SK-N-SH (cell line): ENCODE measurements around the gene KISS1R. TPM values are rescaled to one million over a fixed set of nuclear protein-coding genes. Genes with fewer than 3 reads are reported as not detected.

Experiments
- CTCF ChIA-PET: fragments of 300-600, 350-600 bp; formaldehyde crosslinking; extraction: SDS; loops from one replicate; lab custom pipeline; 2021; lab: Yijun Ruan, JAX
- POLR2A ChIA-PET: fragments of 350-600 bp; sonication (Branson Sonifier 250); formaldehyde crosslinking; extraction: SDS; loops from one replicate; lab custom pipeline; 2020; ENCODE audit warnings: antibody characterized with exemption, inconsistent platforms; lab: Yijun Ruan, JAX
- DNase-seq: peaks from one replicate; pipeline ENCODE4 v3.0.0; 2012
- H2AFZ ChIP-seq: fragments of 200-600 bp; sonication (generic); 2 replicates; pipeline ENCODE4 v1.8.1; 2016; ENCODE audit warnings: antibody characterized with exemption, mild to moderate bottlenecking, low read depth
- H3F3A ChIP-seq: fragments of 200-600 bp; sonication (generic); replicated peaks from 2 replicates; pipeline ENCODE3; 2016; ENCODE audit warnings: antibody characterized with exemption, mild to moderate bottlenecking; ENCODE audit not compliant: insufficient read depth
- H3K27ac ChIP-seq, 2 experiments: fragments of 200-500 bp in 1 of 2; fragments of 200-600 bp in 1 of 2; sonication (Bioruptor generic) in 1 of 2; sonication (generic), shearing (Covaris generic) in 1 of 2; 2 replicates each; pipeline versions ENCODE4 v1.5.1 to v1.6.1; 2014 to 2016; ENCODE audit warnings: low read depth in 2 of 2, inconsistent platforms in 1 of 2, low read length in 1 of 2, mild to moderate bottlenecking in 1 of 2, mixed read lengths in 1 of 2
- H3K27me3 ChIP-seq: fragments of 200-600 bp; sonication (generic), shearing (Covaris generic); 2 replicates; pipeline ENCODE4 v1.6.1; 2016; ENCODE audit warnings: mixed run types; ENCODE audit not compliant: insufficient read depth
- H3K36me3 ChIP-seq, 2 experiments: fragments of 200-500 bp in 1 of 2; fragments of 200-600 bp in 1 of 2; sonication (Bioruptor generic) in 1 of 2; sonication (generic) in 1 of 2; replicated peaks in 1 of 2; 2 replicates each; pipeline versions ENCODE3 to v1.5.1; 2014 to 2016; ENCODE audit warnings: low read length in 1 of 2, mild to moderate bottlenecking in 1 of 2; ENCODE audit not compliant: insufficient read depth in 2 of 2, control insufficient read depth in 1 of 2
- H3K4me1 ChIP-seq, 2 experiments: fragments of 200-500 bp in 1 of 2; fragments of 200-600 bp in 1 of 2; sonication (Bioruptor generic) in 1 of 2; sonication (generic), shearing (Covaris generic) in 1 of 2; 2 replicates each; pipeline versions ENCODE4 v1.5.1 to v1.6.1; 2014 to 2016; ENCODE audit warnings: low read depth in 1 of 2, low read length in 1 of 2, mixed run types in 1 of 2; ENCODE audit not compliant: insufficient read depth in 2 of 2, control insufficient read depth in 1 of 2
- H3K4me2 ChIP-seq: fragments of 200-600 bp; sonication (generic), shearing (Covaris generic); 2 replicates; pipeline ENCODE4 v1.6.1; 2017; ENCODE audit warnings: mixed run types
- H3K4me3 ChIP-seq, 2 experiments: fragments of 200-500 bp in 1 of 2; fragments of 200-600 bp in 1 of 2; sonication (Bioruptor generic) in 1 of 2; sonication (generic), shearing (Covaris generic) in 1 of 2; 2 replicates each; pipeline versions ENCODE4 v1.5.1 to v1.8.1; 2014 to 2016; ENCODE audit warnings: low read depth in 2 of 2, inconsistent platforms in 1 of 2, low read length in 1 of 2, mild to moderate bottlenecking in 1 of 2, mixed read lengths in 1 of 2, moderate library complexity in 1 of 2
- H3K79me2 ChIP-seq: fragments of 200-600 bp; sonication (generic); 2 replicates; pipeline ENCODE4 v1.8.1; 2017; ENCODE audit warnings: mild to moderate bottlenecking; ENCODE audit not compliant: insufficient read depth
- H3K9ac ChIP-seq: fragments of 200-600 bp; sonication (generic); 2 replicates; pipeline ENCODE4 v1.6.1; 2017; ENCODE audit warnings: mixed run types
- H3K9me2 ChIP-seq: fragments of 200-600 bp; sonication (generic); 2 replicates; pipeline ENCODE4 v1.6.1; 2017; ENCODE audit warnings: mixed run types
- H3K9me3 ChIP-seq: fragments of 200-600 bp; sonication (generic); 2 replicates; pipeline ENCODE4 v1.6.1; 2017; ENCODE audit warnings: mixed run types, mild to moderate bottlenecking, moderate library complexity
- H4K20me1 ChIP-seq: fragments of 200-600 bp; sonication (generic); 2 replicates; pipeline ENCODE4 v1.6.1; 2017; ENCODE audit warnings: mild to moderate bottlenecking, mixed run types; ENCODE audit not compliant: insufficient read depth
- ELF1 ChIP-seq: IDR thresholded peaks from 2 replicates; pipeline ENCODE4 v1.4.0; 2012
- FOXJ3 ChIP-seq: sonication (generic); formaldehyde crosslinking; IDR thresholded peaks from 2 replicates; pipeline ENCODE4 v1.5.1; 2020; ENCODE audit warnings: mild to moderate bottlenecking, missing genetic modification reagents
- MXI1 ChIP-seq: IDR thresholded peaks from 2 replicates; pipeline ENCODE4 v1.6.1; 2012; ENCODE audit warnings: mild to moderate bottlenecking, low read depth, low read length, improper control_type of control experiment
- NFIC ChIP-seq: IDR thresholded peaks from 2 replicates; pipeline ENCODE4 v1.4.0; 2012; ENCODE audit warnings: borderline replicate concordance
- NRF1 ChIP-seq: IDR thresholded peaks from 2 replicates; pipeline ENCODE4 v1.6.1; 2012; ENCODE audit warnings: low read depth, mild to moderate bottlenecking, low read length
- POLR2AphosphoS5 ChIP-seq: IDR thresholded peaks from 2 replicates; pipeline ENCODE4 v1.6.1; 2012; ENCODE audit warnings: low read depth, low read length
- SIN3A ChIP-seq: IDR thresholded peaks from 2 replicates; pipeline ENCODE4 v1.6.1; 2012; ENCODE audit warnings: low read depth, mild to moderate bottlenecking, low read length, moderate library complexity, borderline replicate concordance
- SMC3 ChIP-seq: IDR thresholded peaks from 2 replicates; pipeline ENCODE4 v1.6.1; 2012; ENCODE audit warnings: low read depth, low read length, improper control_type of control experiment
- TAF1 ChIP-seq: IDR thresholded peaks from 2 replicates; pipeline ENCODE4 v1.6.1; 2012; ENCODE audit warnings: low read depth, mild to moderate bottlenecking, low read length, moderate library complexity, borderline replicate concordance
- TCF12 ChIP-seq: IDR thresholded peaks from 2 replicates; pipeline ENCODE4 v1.4.0; 2012
- TEAD4 ChIP-seq: IDR thresholded peaks from 2 replicates; pipeline ENCODE4 v1.4.0; 2012; ENCODE audit warnings: mild to moderate bottlenecking, borderline replicate concordance; ENCODE audit not compliant: insufficient read depth
- YY1 ChIP-seq: IDR thresholded peaks from 2 replicates; pipeline ENCODE4 v1.4.0; 2012; ENCODE audit warnings: low read depth, mild to moderate bottlenecking
- WGBS: methylation state at CpG from one replicate; pipeline ENCODE4 v1.1.6; 2017; ENCODE audit warnings: low lambda C conversion rate; 5-methylcytosine and 5-hydroxymethylcytosine counted together
- polyA plus RNA-seq, 3 experiments: library from polyadenylated mRNA; depleted of rRNA; stranded (reverse); fragments of >200 nt; gene quantifications; 2 replicates each; pipeline ENCODE4 v1.2.3, GENCODE V29; 2012
- TF ChIP-seq, protein P1 (sequence below): fragments of 150-350 bp; IDR thresholded peaks from 2 replicates; pipeline ENCODE4 v1.6.1; 2017; ENCODE audit warnings: antibody characterized with exemption, low read length, low read depth, borderline replicate concordance
- TF ChIP-seq, protein P2 (sequence below): fragments of 200-600 bp; sonication (generic); IDR thresholded peaks from 2 replicates; pipeline ENCODE4 v1.6.1; 2017; ENCODE audit warnings: antibody characterized with exemption, mild to moderate bottlenecking, moderate library complexity
- TF ChIP-seq, protein P3 (sequence below): IDR thresholded peaks from 2 replicates; pipeline ENCODE4 v1.4.0; 2012; ENCODE audit warnings: low read depth, borderline replicate concordance
- TF ChIP-seq, protein P4 (sequence below): IDR thresholded peaks from 2 replicates; pipeline ENCODE4 v1.4.0; 2012; ENCODE audit warnings: low read depth
- TF ChIP-seq, protein P5 (sequence below): fragments of 150-350 bp; IDR thresholded peaks from 2 replicates; pipeline ENCODE4 v1.6.1; 2016; ENCODE audit warnings: mild to moderate bottlenecking, low read depth, low read length

KISS1R gene
- polyA plus RNA-seq, 1 of the 3 experiments (the other 2 are of a cell fraction), result not detected

DNA sequence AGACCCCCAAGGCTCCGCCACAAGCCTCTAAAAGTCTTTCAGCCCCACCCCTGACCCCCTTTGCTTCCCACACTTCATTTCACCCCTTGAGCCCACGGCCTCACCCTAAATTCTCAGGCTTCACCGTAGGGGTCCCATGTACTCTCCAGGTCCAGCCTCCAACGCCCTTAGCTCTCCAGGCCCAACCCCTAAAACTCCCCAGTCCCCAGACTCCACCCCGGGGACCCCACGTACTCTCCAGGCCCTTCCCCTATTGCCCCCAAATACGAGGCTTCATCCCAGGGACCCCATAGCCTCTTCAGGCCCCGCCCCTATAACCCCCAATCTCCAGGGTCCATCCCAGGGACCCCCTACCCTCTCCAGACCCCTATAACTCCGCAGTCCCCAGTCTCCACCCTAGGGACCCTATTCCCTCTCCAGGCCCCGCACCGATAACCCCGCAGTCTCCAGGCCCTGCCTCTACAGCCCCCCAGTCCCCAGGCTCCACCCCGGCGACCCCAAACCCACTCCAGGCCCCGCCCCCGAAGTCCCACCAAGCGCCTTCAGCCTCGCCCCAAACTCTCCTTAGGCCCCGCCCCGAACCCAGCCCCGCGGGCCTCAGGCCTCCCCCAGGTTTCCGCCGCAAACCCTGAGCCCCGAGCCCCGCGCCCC is 24.8 kb upstream of the KISS1R start:
- POLR2A ChIA-PET, result interaction anchor here (1.4 kb wide), 1 partner anchor 92 kb away, joined by 5 read pairs; the partner anchor contains the start of gene WDR18
- H3F3A ChIP-seq, result peaks cover 15% of the 10 kb centered on the region
- no peak overlapping the region for H2AFZ ChIP-seq
- no peaks in the 10 kb centered on the region for H4K20me1 ChIP-seq
- TF ChIP-seq SIN3A (no peak), POLR2AphosphoS5 (no peak), TEAD4 (no peak), YY1 (no peak), MXI1 (no peak), NFIC (no peak), ELF1 (no peak), TCF12 (no peak), FOXJ3 (CRISPR knock-in tag) (no peak), SMC3 (no peak), TAF1 (no peak), NRF1 (no peak)
- TF ChIP-seq, protein P1, sequence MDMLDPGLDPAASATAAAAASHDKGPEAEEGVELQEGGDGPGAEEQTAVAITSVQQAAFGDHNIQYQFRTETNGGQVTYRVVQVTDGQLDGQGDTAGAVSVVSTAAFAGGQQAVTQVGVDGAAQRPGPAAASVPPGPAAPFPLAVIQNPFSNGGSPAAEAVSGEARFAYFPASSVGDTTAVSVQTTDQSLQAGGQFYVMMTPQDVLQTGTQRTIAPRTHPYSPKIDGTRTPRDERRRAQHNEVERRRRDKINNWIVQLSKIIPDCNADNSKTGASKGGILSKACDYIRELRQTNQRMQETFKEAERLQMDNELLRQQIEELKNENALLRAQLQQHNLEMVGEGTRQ, result no peak
- TF ChIP-seq, protein P2, sequence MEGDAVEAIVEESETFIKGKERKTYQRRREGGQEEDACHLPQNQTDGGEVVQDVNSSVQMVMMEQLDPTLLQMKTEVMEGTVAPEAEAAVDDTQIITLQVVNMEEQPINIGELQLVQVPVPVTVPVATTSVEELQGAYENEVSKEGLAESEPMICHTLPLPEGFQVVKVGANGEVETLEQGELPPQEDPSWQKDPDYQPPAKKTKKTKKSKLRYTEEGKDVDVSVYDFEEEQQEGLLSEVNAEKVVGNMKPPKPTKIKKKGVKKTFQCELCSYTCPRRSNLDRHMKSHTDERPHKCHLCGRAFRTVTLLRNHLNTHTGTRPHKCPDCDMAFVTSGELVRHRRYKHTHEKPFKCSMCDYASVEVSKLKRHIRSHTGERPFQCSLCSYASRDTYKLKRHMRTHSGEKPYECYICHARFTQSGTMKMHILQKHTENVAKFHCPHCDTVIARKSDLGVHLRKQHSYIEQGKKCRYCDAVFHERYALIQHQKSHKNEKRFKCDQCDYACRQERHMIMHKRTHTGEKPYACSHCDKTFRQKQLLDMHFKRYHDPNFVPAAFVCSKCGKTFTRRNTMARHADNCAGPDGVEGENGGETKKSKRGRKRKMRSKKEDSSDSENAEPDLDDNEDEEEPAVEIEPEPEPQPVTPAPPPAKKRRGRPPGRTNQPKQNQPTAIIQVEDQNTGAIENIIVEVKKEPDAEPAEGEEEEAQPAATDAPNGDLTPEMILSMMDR, result no peak
- TF ChIP-seq, protein P3, sequence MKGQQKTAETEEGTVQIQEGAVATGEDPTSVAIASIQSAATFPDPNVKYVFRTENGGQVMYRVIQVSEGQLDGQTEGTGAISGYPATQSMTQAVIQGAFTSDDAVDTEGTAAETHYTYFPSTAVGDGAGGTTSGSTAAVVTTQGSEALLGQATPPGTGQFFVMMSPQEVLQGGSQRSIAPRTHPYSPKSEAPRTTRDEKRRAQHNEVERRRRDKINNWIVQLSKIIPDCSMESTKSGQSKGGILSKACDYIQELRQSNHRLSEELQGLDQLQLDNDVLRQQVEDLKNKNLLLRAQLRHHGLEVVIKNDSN, result no peak
- TF ChIP-seq, protein P4, sequence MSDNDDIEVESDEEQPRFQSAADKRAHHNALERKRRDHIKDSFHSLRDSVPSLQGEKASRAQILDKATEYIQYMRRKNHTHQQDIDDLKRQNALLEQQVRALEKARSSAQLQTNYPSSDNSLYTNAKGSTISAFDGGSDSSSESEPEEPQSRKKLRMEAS, result no peak
- TF ChIP-seq, protein P5, sequence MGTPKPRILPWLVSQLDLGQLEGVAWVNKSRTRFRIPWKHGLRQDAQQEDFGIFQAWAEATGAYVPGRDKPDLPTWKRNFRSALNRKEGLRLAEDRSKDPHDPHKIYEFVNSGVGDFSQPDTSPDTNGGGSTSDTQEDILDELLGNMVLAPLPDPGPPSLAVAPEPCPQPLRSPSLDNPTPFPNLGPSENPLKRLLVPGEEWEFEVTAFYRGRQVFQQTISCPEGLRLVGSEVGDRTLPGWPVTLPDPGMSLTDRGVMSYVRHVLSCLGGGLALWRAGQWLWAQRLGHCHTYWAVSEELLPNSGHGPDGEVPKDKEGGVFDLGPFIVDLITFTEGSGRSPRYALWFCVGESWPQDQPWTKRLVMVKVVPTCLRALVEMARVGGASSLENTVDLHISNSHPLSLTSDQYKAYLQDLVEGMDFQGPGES, result no peak
- DNase-seq, result peak; percentile 82
- no peaks in the 10 kb centered on the region for H3K27me3 ChIP-seq
- H3K4me1 ChIP-seq, result peaks cover 0 to 4% of the 10 kb centered on the region in 2 experiments; a peak in 1 of 4 replicates
- H3K4me3 ChIP-seq, result peak overlapping the region; percentile 81 to 87
- CTCF ChIA-PET, result interaction anchor here (0.7 to 1.0 kb wide), 2 partner anchors 29 to 36 kb away, joined by 3 to 4 read pairs; no protein-coding TSS in a partner anchor
- H3K36me3 ChIP-seq, result peaks cover 4 to 25% of the 10 kb centered on the region in 2 experiments
- H3K9me2 ChIP-seq, result no peaks in the 10 kb centered on the region
- peak overlapping the region; percentile 88 for H3K4me2 ChIP-seq
- WGBS, result 6% methylated on average over 25 of the region's 27 CpGs
- peak overlapping the region; percentile 72 to 97; a peak in 3 of 4 replicates for H3K27ac ChIP-seq
- H3K79me2 ChIP-seq, result peaks cover 14% of the 10 kb centered on the region
- H3K9me3 ChIP-seq, result no peaks in the 10 kb centered on the region
- peak overlapping the region; percentile 95 for H3K9ac ChIP-seq
